Measurements from ENCODE around the gene KCNF1. TPM values are rescaled to one million over a fixed set of nuclear protein-coding genes. Genes with fewer than 3 reads are reported as not detected.
A peak's percentile ranks its signal among the peaks of the same experiment; 100 is the strongest.

Gene KCNF1
- total and polyA plus RNA-seq, 2 donors from 2014 or later = 0.63 to 0.67 TPM

- H3K9ac ChIP-seq (ENCODE audit: low read length in 3 of 3) = no peak overlapping the region
- DNase-seq (peak in 1 of 5 donors; percentile 18), FAIRE-seq (no peak)
- H3K4me3 ChIP-seq (ENCODE audit: low read length in 3 of 3) = no peak overlapping the region
- intact Hi-C loops (cut with DNase I) = no loop called here
- peaks cover 0 to 5% (median 0%) of the 10 kb centered on the region in 3 donors for H3K4me1 ChIP-seq (ENCODE audit: control insufficient read depth in 2 of 3, insufficient read depth in 2 of 3, low read depth in 1 of 3, low read length in 3 of 3)
- no peak for TF ChIP-seq CTCF (IDR thresholded peaks at IDR 0.05; ENCODE audit: borderline replicate concordance, extremely low read depth, insufficient read depth)
- H3K36me3 ChIP-seq (ENCODE audit: control insufficient read depth in 2 of 3, insufficient read depth in 3 of 3, low read length in 3 of 3) = no peaks in the 10 kb centered on the region
- H3K9me3 ChIP-seq (ENCODE audit: control insufficient read depth in 2 of 3, insufficient read depth in 1 of 3, low read length in 3 of 3) = no peaks in the 10 kb centered on the region
- no peak overlapping the region for H3K27ac ChIP-seq (ENCODE audit: low read depth in 2 of 2, low read length in 2 of 2)
- H3K27me3 ChIP-seq (ENCODE audit: control insufficient read depth, insufficient read depth, low read length) = peaks cover 3% of the 10 kb centered on the region
Observed at GRCh38 chr2:10863837-10864236, 47.9 kb upstream of the KCNF1 start.

GRCh38 chr2:10864251-10864650 is 47.5 kb upstream of the KCNF1 start:
- peaks cover 3% of the 10 kb centered on the region for H3K27me3 ChIP-seq (ENCODE audit: control insufficient read depth, insufficient read depth, low read length)
- H3K36me3 ChIP-seq (ENCODE audit: control insufficient read depth in 2 of 3, insufficient read depth in 3 of 3, low read length in 3 of 3) = no peaks in the 10 kb centered on the region
- H3K27ac ChIP-seq (ENCODE audit: low read depth in 2 of 2, low read length in 2 of 2) = no peak overlapping the region
- H3K4me1 ChIP-seq (ENCODE audit: control insufficient read depth in 2 of 3, insufficient read depth in 2 of 3, low read depth in 1 of 3, low read length in 3 of 3) = peaks cover 0 to 5% (median 0%) of the 10 kb centered on the region in 3 donors
- H3K9me3 ChIP-seq (ENCODE audit: control insufficient read depth in 2 of 3, insufficient read depth in 1 of 3, low read length in 3 of 3) = no peaks in the 10 kb centered on the region
- intact Hi-C loops (cut with DNase I) = no loop called here
- no peak overlapping the region for H3K4me3 ChIP-seq (ENCODE audit: low read length in 3 of 3)
- H3K9ac ChIP-seq (ENCODE audit: low read length in 3 of 3) = no peak overlapping the region
- FAIRE-seq (no peak), DNase-seq (peak in 2 of 5 donors; percentile 29 to 37)
- TF ChIP-seq CTCF (IDR thresholded peaks at IDR 0.05; ENCODE audit: borderline replicate concordance, extremely low read depth, insufficient read depth) = no peak

GRCh38 chr2:10864861-10865636 is 46.7 kb upstream of the KCNF1 start:
- Histone ChIP-seq H3K27me3 (ENCODE audit: control insufficient read depth, insufficient read depth, low read length) (peaks cover 3% of the 10 kb centered on the region), H3K4me1 (ENCODE audit: control insufficient read depth in 2 of 3, insufficient read depth in 2 of 3, low read depth in 1 of 3, low read length in 3 of 3) (peaks cover 0 to 5% (median 0%) of the 10 kb centered on the region in 3 donors), H3K36me3 (ENCODE audit: control insufficient read depth in 2 of 3, insufficient read depth in 3 of 3, low read length in 3 of 3) (no peaks in the 10 kb centered on the region), H3K4me3 (ENCODE audit: low read length in 3 of 3) (no peak overlapping the region), H3K9me3 (ENCODE audit: control insufficient read depth in 2 of 3, insufficient read depth in 1 of 3, low read length in 3 of 3) (no peaks in the 10 kb centered on the region), H3K27ac (ENCODE audit: low read depth in 2 of 2, low read length in 2 of 2) (no peak overlapping the region), H3K9ac (ENCODE audit: low read length in 3 of 3) (no peak overlapping the region)
- TF ChIP-seq CTCF (IDR thresholded peaks at IDR 0.05; ENCODE audit: borderline replicate concordance, extremely low read depth, insufficient read depth) = no peak
- FAIRE-seq (no peak), DNase-seq (no peak)
- intact Hi-C loops (cut with DNase I) = no loop called here

Measured in kidney (tissue), 14 donors.